Medulla oblongata (tissue), 1 donor: Measurements from ENCODE around the gene FAM186B.

Source experiments
- DNase-seq: peaks from one replicate; pipeline ENCODE4 v3.0.0-alpha.2; 2015; ENCODE audit errors: extremely low spot score

FAM186B gene

DNA sequence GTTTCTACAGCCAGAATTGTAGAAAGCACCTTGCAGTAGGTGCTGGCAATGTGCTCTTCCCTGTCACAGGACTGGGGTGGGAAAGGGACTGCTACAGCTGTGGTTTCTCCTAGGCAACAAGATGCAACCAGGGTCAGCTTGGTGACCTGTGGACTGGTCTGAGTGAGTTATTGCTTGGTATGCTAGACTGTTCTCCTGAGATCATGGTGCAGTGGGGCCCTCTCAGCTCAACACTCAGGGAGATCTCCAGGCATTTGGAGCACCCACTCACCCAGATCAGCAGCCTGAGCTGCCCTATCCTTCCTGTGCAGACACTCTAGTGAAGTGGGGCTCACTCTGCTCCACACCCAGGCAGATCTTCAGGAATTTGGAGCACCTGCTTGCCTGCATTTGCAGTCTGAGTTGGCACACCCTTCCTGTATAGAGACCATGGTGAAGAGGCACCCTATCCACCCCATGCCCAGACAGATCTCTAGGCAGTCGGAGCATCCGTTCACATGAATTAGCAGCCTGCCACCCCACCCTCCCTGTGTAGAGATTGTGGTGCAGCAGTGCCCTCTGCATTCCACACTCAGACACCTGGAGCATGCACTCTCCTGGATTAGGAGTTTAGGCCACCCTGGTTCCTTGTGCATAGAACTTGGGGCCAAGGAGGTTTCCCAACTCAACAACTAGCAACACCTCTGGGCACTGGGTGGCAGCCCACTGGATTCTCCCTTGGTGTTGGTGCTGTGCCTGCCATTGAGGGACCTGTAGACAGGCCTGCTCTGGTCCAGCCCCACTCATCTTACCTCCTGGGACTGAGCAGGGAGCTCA is 3.8 kb upstream of the FAM186B start:
- no peak for DNase-seq

GRCh38 chr12:49604856-49605255 is 583 bp downstream of the FAM186B start:
- no peak for DNase-seq

DNA sequence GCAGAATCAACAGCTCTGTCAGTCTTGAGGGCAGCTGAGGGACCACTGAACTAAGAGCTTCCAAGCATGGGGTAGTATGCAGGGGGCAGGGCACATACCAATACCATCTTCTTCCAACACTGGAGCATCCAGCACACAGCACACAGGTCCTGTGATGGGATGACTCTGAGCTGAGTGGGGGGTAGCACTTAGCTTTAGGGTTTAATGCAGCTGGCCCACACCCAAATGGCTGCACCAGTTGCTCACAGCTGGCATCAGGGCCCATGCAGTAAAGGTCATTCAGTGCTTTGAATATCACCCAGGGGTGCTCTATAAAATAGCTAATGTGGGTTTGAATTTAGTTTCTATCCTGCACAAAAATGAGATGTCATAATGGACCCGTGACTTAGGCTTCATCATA is 1.7 kb downstream of the FAM186B start:
- no peak for DNase-seq

DNA sequence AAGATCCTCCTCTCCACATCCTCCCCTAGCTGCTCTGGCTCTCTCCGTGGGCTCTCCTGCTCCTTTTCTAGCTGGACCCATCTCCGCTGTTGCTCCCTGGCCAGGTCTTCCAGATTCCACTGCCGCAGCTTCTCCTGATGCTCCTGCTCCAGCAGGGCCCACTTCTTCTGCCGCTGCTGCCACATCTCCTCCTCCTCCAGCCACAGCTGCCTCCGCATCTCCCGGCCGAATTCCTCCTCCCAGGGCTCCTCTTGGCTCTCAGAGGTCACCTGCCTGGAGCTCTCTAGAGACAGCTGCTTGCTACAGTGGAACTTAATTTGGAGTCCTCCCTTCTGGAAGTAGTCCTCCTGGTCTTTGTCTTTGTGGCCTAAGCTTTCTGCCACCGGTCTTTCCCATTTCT is 5.5 kb downstream of the FAM186B start:
- no peak for DNase-seq

DNA sequence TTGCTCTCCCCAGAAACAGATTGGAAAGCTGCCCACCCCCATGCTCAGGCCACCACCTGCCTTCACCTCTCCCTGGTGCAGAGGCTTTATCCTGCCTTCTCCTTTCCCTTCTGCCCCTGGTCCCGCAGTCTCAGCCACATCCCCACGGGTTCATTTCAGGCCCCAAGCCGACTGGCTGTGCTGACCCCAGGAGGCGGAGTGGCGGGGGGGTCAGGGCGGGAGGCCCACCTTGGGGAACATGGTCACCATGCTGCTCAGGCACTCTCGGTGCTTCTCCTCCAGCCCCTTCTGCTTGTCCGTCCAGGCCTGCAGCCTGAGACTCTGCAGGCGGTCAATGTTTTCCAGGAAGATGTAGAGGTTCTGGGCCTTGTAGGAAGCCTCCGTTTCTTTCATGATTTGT is 6.9 kb downstream of the FAM186B start:
- no peak for DNase-seq

- DNase-seq, result peak; percentile 17
These were observed 16.5 kb downstream of the FAM186B start for GRCh38 chr12:49588721-49589516.

GRCh38 chr12:49588281-49588680 is 17.2 kb downstream of the FAM186B start:
- no peak for DNase-seq

GRCh38 chr12:49587174-49587908 is 18.1 kb downstream of the FAM186B start:
- no peak for DNase-seq

- DNase-seq, result no peak
These were observed 19.7 kb downstream of the FAM186B start for GRCh38 chr12:49585477-49586459.

DNA sequence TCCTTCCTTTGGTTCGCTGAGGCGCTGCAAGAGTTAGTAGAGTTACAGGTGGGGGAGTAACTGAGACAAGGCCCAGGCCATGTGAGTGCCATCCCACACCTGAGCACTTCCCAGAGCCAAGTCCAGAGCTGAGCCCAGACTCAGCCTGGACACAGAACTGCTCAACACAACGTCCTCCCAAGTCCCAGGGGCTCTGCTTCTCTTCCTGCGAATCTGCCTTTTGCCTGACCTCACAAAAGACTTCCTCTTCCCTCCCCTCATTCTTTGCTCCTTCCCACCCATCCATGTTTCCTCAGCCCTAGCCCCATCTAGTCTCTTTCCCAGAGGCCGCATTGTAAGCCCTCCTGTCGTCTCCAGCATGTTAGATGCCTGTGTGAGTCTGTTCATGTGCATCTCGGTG is 20.8 kb downstream of the FAM186B start:
- DNase-seq, result no peak

GRCh38 chr12:49583366-49584094 is 21.9 kb downstream of the FAM186B start:
- peak; percentile 30 for DNase-seq

DNA sequence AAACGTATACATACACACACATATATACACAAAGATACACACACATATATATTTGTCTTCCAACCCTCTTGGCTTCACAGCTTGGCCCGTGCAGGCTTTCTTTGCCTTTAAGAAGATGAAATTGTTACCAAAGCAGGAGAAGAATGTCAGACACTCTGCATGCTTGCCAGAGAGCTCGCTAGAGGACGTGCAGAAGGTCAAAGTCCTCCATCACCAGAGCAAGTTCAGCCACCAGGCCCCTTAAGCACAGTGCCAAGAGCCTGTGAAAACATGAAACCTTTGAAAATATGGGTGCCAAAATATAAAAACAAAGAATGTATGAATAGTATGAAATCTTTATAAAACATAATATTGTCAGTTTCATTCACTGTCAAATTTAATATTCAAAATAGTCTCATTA is 22.6 kb downstream of the FAM186B start:
- no peak for DNase-seq

- DNase-seq, result no peak
These were observed 23.2 kb downstream of the FAM186B start for GRCh38 chr12:49582201-49582600.

DNA sequence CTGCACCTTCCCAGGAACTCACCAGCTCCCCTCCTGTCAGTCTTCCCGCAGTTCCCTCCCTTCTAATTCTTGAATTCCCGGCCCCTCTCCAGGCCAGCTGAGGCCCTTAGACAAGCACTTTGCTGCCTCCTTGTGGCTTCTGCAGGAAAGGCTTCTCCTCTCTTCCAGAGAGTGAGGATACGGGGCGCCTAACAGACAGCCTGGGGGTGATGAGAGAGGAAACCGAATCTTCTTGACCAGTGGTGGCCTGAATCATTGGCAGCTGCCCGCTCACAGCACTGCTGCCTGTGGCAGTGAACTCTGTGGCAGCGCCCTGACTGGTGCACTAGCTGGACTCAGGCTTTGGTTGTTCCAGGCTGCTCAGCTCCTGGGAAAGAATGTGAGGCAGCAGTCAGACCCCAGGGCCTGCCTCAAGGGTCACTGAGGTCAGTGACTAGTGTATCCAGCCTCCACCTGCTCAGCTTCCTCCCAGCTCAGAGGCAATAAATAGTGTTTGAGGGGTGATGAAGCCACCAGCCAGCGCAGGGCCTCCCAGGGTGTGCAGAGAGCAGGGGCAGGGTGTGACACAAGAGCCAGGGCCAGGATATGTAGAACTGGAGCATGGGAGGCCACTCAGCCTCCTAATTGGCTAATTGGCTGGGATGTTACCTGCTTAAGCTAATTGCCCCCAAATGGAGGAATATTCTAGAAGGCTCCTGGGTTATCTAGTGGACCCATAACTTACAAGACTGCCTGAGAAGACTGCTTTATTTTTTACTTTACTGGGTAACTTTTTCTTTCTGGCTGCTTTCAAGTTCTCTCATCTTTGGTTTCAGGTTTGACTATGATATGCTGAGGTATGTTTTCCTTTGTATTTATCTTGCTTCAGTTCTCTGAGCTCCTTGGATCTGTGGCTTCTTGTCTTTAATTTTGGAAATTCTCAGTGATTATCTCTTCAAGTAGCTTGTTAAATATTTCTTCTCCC is 24.6 kb downstream of the FAM186B start:
- peak; percentile 88 for DNase-seq

DNA sequence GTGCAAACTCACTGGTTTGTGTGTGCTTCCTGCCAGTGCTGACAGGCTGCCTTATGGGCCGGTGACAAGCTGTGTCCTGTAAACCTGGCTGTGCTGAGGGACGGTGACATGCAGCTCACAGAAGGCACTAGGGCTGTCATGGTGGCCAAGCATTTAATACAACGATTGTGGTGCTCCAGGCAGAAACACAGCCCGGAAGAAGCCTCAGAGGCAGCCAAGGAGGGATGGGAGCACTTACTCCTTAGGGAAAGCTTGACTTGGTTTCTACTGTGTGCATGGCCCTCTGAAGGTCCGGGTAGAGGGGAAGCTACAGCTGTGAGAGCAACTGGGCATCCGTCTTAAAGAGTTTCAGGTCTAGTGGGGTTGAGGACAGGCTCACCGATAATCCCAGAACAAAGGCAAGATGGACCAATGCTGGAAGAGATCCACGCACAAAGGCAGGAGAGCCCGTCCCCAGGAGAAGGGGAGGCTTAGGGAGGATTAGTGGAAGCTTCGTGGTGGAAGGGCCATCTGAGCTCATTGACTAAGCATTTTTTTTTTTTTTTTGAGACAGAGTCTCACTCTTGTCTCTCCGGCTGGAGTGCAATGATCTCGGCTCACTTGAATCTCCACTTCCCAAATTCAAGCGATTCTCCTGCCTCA is 26.8 kb downstream of the FAM186B start:
- DNase-seq, result no peak

GRCh38 chr12:49577589-49578315 is 27.7 kb downstream of the FAM186B start:
- no peak for DNase-seq

DNA sequence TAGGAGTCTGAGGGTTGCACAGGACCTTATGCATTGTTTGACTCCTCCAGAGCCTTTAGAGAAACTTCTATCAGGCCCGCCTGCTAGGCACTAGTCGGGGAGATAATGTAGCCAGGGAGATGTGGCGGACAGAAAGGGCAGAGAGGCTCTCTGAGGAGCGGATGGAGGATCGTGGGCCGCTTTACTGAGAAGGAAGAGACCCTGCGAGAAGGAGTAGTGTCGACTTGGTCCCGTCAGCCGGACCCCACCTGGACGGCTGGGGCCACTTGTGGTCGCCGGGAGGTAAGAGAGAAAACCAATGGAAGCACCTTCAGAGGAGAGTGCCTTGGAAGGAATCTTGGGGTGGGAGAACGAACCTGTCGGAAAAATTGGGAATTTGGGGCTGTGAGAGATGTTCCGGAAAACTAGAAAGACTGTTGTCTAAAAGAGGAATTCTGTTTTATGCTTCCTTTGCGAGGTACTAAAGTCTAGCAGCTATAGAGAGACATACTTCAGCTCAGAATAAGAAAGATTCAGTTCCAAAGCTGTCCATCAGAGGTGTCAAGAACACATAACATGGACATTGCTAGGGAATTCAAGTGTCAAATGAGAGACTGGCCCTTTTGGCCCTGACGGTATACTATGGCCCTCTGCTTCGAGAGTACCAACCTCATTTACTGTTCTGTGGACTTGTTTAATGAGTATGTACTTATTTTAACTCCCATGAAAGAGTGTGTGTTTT is 36.8 kb downstream of the FAM186B start:
- no peak for DNase-seq
